Fibroblast of villous mesenchyme (primary cell): ENCODE results near the gene CD164. TPM values are rescaled to one million over a fixed set of nuclear protein-coding genes. Genes with fewer than 3 reads are reported as not detected.
"Not testable (repeated sequence)": the region's sequence is repeated elsewhere in the genome, so short reads cannot be mapped to it uniquely, and the experiment has no call there.

Experiments used
- DNase-seq: peaks from one replicate; pipeline ENCODE4 v3.0.0-alpha.2; 2010; ENCODE audit warnings: low read depth
- H3K4me3 ChIP-seq: 2 replicates; pipeline ENCODE4 v1.5.1; 2011; ENCODE audit warnings: low read depth, mild to moderate bottlenecking, low read length
- total RNA-seq: library from RNA; depleted of rRNA; stranded (reverse); fragments of >200 nt; gene quantifications from 2 replicates; pipeline ENCODE4 v1.2.3, GENCODE V29; 2012
- TF ChIP-seq, protein P1 (sequence below): IDR thresholded peaks from 2 replicates; pipeline ENCODE4 v1.5.1; 2012; ENCODE audit warnings: low read depth, mild to moderate bottlenecking, low read length; ENCODE audit not compliant: insufficient read depth

Gene CD164
- total RNA-seq, 1 donor = 167 TPM

DNA sequence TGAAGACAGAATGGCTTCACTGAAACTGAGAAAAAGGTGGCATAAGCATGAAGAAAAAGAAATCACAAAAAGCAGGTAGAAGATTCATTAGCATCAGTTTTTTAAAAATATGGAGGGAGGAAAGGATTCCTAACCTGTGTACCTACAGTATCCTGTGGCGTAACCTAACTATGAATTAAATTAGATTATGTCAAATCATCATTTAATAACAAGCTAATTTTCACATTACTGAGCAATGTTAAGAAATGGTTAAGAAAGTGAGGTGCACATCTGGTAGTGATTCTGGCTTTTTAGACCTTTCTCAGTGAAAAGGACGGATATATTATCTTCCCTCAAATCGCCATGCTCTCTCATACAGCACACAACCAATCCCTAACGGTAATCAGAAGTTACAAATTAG is 12.5 kb downstream of the CD164 start:
- DNase-seq = no peak
- no peak overlapping the region for H3K4me3 ChIP-seq
- TF ChIP-seq, protein P1, sequence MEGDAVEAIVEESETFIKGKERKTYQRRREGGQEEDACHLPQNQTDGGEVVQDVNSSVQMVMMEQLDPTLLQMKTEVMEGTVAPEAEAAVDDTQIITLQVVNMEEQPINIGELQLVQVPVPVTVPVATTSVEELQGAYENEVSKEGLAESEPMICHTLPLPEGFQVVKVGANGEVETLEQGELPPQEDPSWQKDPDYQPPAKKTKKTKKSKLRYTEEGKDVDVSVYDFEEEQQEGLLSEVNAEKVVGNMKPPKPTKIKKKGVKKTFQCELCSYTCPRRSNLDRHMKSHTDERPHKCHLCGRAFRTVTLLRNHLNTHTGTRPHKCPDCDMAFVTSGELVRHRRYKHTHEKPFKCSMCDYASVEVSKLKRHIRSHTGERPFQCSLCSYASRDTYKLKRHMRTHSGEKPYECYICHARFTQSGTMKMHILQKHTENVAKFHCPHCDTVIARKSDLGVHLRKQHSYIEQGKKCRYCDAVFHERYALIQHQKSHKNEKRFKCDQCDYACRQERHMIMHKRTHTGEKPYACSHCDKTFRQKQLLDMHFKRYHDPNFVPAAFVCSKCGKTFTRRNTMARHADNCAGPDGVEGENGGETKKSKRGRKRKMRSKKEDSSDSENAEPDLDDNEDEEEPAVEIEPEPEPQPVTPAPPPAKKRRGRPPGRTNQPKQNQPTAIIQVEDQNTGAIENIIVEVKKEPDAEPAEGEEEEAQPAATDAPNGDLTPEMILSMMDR = no peak

DNA sequence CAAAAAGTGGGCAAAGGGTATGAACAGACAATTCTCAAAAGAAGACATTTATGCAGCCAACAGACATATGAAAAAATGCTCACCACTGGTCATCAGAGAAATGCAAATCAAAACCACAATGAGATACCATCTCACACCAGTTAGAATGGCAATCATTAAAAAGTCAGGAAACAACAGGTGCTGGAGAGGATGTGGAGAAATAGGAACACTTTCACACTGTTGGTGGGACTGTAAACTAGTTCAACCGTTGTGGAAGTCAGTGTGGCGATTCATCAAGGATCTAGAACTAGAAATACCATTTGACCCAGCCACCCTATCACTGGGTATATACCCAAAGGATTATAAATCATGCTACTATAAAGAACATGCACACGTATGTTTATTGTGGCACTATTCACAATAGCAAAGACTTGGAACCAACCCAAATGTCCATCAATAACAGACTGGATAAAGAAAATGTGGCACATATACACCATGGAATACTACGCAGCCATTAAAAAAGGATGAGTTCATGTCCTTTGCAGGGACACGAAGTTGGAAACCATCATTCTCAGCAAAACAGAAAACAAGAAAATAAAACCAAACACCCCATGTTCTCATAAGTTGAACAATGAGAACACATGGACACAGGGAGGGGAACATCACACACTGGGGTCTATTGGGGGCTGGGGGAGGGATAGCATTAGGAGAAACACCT is 17.7 kb downstream of the CD164 start:
- not testable (repeated sequence) for H3K4me3 ChIP-seq, DNase-seq

DNA sequence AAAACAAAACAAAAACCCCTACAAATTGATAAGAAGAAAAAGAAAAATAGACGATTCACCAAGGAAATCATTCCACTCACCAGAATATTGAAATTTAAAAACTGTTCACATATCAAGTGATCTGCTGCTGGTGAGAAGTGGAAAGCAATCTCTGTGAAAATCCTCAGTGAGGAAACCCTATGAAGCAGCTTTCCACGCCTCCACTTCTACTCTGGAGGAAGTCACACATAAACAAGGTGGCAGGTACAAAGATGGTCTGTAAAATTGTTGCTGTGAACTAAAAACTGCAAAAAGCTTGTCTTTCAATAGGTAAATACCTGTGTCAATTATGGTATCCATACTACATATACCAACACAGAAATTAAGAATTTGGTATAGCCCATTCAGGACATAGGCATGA is 18.5 kb downstream of the CD164 start:
- TF ChIP-seq, protein P1 = no peak
- no peak for DNase-seq
- H3K4me3 ChIP-seq = no peak overlapping the region

DNA sequence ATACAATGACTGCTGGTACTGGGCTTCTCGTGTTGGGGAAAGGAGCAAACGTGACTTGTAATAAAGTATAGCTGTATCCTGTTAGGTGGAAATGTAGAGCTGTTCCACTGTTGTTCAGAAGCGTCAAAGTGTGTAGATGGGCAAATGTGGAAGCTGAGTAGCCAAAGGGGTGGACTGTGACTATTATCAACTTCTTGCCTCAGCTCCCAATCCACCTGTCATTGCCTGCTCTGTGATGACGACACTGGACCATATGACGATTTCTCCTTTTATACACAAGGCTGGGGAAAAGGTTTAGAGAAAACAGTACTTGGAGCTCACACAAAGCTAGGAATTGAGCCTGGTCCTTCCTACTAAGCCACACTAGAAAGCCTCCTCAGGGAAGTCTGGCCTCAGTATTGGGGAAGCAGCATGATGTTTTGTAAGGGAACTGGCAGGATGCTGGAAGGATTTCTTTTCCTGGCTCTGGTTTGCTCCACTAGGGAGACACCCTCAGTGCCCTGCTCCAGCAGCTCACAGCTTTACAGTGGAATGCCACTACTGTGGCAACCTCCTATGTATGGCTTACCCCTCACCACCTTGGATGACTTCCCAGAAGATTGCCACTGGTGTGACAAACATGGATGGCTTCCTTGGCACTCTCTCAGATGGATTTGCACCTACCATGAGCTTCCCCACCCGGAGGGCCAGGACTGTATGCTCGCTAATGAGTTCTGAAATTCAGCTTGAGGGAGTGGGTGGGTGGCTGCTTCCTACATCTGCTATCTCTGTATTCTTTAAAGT is 20.0 kb downstream of the CD164 start:
- TF ChIP-seq, protein P1 = no peak
- no peak overlapping the region for H3K4me3 ChIP-seq
- DNase-seq = no peak

DNA sequence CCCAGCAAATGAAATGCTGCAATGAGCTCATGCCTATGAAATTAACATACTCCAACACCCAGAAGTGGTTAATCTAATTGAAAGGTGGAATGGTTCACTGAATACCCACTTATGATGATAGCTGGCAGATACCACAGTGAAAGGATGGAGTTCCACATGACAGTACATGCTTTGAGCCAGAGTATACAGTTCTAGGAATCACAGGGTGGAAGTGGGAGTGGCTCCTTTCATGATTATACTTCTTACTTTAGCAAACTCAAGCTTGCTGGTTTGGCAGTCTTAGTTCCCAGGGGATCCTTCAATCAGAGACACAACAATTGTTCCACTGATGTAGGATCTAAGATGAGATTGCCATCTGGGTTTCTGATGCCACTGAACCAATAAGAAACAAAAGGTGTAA is 21.5 kb downstream of the CD164 start:
- DNase-seq = no peak
- no peak overlapping the region for H3K4me3 ChIP-seq

DNA sequence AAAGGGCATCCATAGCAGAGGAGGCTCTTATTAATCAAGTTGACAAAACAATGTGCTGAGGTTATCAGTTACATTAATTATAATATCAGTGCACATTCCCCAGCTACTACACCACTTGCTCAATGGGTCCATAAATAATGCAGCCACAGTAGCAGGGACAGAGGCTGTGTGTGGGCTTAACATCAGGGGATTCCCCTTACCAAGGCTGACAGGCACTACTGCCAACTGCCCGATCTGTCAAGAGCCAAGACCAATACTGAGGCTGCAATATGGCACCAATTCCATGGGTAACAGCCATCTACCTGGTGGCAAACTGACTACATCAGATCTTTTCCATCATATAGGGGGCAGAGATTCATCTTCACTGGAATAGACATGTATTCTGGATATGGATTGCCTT is 22.0 kb downstream of the CD164 start:
- no peak for DNase-seq
- no peak overlapping the region for H3K4me3 ChIP-seq
- TF ChIP-seq, protein P1 = no peak

More for the DNA sequence above, 21.5 kb downstream of the CD164 start:
- TF ChIP-seq, protein P1 = no peak

DNA sequence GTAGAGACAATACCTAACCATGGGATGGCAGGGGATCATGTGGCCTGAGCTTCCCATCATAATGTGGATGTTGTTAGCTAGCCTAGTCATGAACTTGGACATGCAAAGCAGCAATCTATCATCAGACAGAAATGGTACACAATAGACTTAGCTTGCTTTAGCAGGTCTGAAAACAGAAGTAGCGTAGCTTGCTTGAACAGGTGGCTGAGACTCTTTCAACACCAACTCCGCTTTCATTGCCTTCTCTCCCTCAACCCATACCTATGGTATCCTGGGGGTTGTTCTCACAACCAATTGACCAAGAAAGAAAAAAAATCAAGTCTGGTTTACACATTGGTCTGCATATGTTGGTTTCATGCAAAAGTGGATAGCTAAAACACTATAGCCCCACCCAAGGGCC is 23.0 kb downstream of the CD164 start:
- TF ChIP-seq, protein P1 = no peak
- DNase-seq = no peak
- H3K4me3 ChIP-seq = no peak overlapping the region
